HG03575 (cell line): ENCODE results near the gene TFAP2E.

Source experiments
- ATAC-seq: cut with Tn5 transposase; IDR thresholded peaks from one replicate; pipeline ENCODE4 v1.9.1; 2021; ENCODE audit not compliant: unreplicated experiment, insufficient number of reproducible peaks, low FRiP score; ENCODE audit errors: extremely low read depth

TFAP2E gene

GRCh38 chr1:35555601-35556477 lies 17.3 kb upstream of the TFAP2E start:
- ATAC-seq: no peak

- ATAC-seq: no peak
Observed at GRCh38 chr1:35556484-35557117, 16.5 kb upstream of the TFAP2E start.

- ATAC-seq: no peak
Observed at GRCh38 chr1:35557118-35557610, 15.9 kb upstream of the TFAP2E start, which contains the start of gene KIAA0319L. Gene KIAA0319L, minus strand, starts transcription at chr1:35557403. Its CDS starts 2,912 bp downstream, at chr1:35554491.

- ATAC-seq: no peak
Observed at GRCh38 chr1:35557611-35558373, 15.3 kb upstream of the TFAP2E start, which contains the start of gene NCDN. Gene NCDN, plus strand, starts transcription at chr1:35557799. Its CDS starts 392 bp downstream, at chr1:35558191.

GRCh38 chr1:35558374-35559316 lies 14.5 kb upstream of the TFAP2E start:
- no peak for ATAC-seq

- ATAC-seq: no peak
Observed at GRCh38 chr1:35559317-35559944, 13.7 kb upstream of the TFAP2E start.

- no peak for ATAC-seq
Observed at GRCh38 chr1:35560256-35561225, 12.6 kb upstream of the TFAP2E start.

- ATAC-seq: no peak
Observed at GRCh38 chr1:35561297-35561971, 11.7 kb upstream of the TFAP2E start.

- ATAC-seq: no peak
Observed at GRCh38 chr1:35561972-35562680, 11.0 kb upstream of the TFAP2E start.

GRCh38 chr1:35563166-35563565 lies 9.9 kb upstream of the TFAP2E start:
- ATAC-seq: no peak

GRCh38 chr1:35564037-35564883 lies 8.9 kb upstream of the TFAP2E start:
- no peak for ATAC-seq

- ATAC-seq: no peak
Observed at GRCh38 chr1:35564884-35565741, 8.0 kb upstream of the TFAP2E start.

- no peak for ATAC-seq
Observed at GRCh38 chr1:35565742-35566133, 7.4 kb upstream of the TFAP2E start.

- no peak for ATAC-seq
Observed at GRCh38 chr1:35567947-35568558, 5.1 kb upstream of the TFAP2E start.
